GM13977 (cell line): Measurements from ENCODE around the gene CCDC12.

Experiments used
- DNase-seq: peaks from one replicate; pipeline ENCODE4 v3.0.0; 2012; ENCODE audit warnings: low spot score
- in situ Hi-C: fragments of 300-500 bp; cut with MboI; formaldehyde crosslinking; loops from one replicate; pipeline ENCODE4 v1.12.0; 2022; ENCODE audit warnings: low sequenced_read_pairs, low pct_unique_long_range_greater_than_20kb, mixed read lengths, inconsistent platforms; ENCODE audit not compliant: unreplicated experiment
- TF ChIP-seq, protein P1 (sequence below): IDR thresholded peaks from 2 replicates; pipeline ENCODE4 v1.5.1; 2012; ENCODE audit warnings: mild to moderate bottlenecking, control low read depth; ENCODE audit not compliant: insufficient read depth; ENCODE audit errors: extremely low read depth, missing control alignments

CCDC12 gene

DNA sequence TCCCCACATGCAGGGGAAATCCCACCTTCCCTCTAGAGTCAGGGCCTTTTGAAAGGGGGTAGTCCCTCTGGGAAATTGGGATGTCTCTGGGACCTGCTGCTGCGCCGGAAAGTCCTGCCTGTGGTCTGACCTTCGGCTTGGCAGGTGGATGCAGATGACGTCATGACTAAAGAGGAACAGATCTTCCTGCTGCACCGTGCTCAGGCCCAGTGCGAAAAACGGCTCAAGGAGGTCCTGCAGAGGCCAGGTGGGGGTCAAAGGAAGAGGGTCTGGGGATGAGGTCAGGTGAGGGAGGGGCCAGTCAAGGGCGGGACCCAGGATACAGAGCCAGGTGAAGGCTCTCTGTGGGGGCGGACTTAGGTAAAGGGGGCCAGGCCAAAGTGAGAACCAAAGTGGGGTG lies 82.8 kb downstream of the CCDC12 start:
- TF ChIP-seq, protein P1, sequence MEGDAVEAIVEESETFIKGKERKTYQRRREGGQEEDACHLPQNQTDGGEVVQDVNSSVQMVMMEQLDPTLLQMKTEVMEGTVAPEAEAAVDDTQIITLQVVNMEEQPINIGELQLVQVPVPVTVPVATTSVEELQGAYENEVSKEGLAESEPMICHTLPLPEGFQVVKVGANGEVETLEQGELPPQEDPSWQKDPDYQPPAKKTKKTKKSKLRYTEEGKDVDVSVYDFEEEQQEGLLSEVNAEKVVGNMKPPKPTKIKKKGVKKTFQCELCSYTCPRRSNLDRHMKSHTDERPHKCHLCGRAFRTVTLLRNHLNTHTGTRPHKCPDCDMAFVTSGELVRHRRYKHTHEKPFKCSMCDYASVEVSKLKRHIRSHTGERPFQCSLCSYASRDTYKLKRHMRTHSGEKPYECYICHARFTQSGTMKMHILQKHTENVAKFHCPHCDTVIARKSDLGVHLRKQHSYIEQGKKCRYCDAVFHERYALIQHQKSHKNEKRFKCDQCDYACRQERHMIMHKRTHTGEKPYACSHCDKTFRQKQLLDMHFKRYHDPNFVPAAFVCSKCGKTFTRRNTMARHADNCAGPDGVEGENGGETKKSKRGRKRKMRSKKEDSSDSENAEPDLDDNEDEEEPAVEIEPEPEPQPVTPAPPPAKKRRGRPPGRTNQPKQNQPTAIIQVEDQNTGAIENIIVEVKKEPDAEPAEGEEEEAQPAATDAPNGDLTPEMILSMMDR = no peak
- in situ Hi-C loops = loop anchor here (10.0 kb wide), 1 partner anchor 179 kb away; the partner anchor contains the start of gene PRSS50
- no peak for DNase-seq

DNA sequence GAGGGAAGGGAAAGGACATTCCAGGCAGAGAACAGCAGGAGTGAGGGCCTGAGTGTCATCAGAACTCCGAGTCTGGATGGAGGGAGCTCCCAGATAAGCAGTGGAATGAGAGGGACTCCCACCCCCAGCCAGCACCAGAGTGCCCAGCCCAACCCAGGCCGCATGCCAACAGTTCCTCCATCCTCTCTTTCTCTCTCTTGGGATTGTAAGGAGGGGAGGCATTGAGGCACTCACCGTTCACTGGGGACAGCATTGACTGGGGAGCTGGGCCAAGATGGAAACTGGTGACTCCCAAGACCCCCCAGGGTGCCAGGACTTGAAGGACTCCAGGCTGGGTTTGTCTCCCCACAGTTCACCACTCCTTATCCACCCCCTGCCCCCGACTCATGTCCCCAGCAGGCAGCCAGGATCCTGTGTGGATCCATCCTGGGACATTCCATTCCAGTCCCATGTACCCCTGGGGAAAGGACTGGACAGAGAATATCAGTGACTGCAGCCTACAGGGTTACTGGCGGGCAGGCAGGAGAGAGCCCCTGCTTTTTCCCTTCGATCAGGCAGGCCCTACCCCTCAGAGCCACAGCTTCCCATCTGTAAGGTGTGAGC lies 83.3 kb downstream of the CCDC12 start:
- in situ Hi-C loops = loop anchor here (10.0 kb wide), 1 partner anchor 178 kb away; the partner anchor contains the start of gene PRSS50
- DNase-seq = no peak
- TF ChIP-seq, protein P1 = no peak

DNA sequence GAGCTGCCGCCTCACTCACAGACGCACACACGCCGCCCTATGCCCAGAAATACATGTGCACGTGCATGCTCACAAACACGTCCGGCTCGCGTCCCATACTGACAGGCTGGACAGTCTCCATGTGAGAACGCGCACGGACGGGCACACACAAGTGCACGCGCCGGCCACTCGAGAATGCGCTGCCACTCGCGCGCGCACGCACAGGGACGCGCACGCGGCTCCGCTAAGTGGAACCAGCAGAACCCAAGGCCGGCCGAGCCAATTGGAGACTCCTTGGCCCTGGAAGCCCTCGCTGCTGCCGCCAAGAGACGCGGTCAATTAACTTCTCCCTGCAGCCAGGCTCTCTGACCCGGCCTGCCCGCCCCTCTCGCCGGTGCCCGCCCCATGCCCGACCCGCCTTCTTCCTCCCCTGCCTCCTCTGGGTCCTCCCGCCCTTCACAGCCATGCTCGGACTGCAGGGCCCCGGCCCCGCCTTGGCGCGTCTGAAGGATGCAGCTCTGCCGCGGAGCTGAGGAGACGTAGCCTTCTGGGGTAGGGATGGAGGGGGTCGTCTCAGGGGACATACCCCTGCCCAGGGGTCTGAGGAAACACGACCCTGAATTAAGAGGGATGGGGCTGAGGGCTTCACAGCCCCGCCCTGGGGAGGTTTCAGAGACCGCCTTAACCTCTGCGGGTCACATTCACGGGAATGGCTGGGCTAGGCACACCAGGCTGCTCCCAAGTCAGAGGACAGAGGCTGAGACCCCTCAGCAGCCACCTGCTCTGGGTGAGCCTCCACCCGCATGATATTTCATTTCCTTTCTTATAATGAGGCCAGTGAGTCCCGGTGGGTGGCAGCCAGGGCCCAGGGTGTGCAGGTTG lies 84.0 kb downstream of the CCDC12 start:
- in situ Hi-C loops = loop anchor here (10.0 kb wide), 1 partner anchor 178 kb away; the partner anchor contains the start of gene PRSS50
- DNase-seq = peak; percentile 57
- TF ChIP-seq, protein P1 = no peak

DNA sequence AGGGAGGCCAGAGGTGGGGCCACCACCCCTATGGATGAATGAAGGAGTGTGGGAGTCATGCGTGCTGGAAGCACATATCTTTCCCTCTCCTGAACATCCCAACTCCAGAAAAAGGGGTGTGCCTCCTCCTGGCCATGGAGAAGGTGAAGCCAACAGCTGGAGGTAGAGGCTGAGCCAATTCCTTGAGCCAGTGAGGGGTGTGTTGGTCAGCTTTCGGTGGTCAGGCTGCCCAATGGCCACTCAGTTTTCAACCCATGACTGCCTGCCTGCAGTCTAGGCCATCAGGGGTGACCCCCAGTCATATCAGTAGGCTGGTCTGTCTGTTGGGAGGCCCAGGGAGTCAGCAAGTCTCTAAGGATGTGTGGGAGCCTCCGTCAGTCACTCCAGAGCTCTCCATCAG lies 85.4 kb downstream of the CCDC12 start:
- in situ Hi-C loops = loop anchor here (10.0 kb wide), 1 partner anchor 176 kb away; the partner anchor contains the start of gene PRSS50
- no peak for DNase-seq
- TF ChIP-seq, protein P1 = no peak

DNA sequence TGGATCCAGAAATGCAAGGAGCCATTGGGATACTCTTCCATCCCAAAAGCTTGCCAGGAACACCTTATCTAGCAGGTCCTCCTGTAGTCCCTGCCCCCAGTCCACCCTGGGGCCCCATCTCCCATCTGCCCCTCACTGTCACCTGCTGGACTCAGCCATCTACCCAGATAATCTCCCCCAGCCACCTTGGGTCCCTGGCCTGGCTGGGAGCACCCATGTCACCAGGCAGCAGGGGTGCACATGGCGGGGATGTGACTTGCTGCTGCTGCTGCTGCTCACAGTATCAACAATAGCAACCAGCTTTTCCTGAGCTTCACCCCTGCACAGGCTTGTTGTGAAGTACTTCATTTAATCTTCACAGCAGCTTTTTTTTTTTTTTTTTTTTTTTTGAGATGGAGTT lies 86.4 kb downstream of the CCDC12 start:
- TF ChIP-seq, protein P1 = no peak
- in situ Hi-C loops = loop anchor here (10.0 kb wide), 1 partner anchor 175 kb away; the partner anchor contains the start of gene PRSS50
- DNase-seq = no peak

DNA sequence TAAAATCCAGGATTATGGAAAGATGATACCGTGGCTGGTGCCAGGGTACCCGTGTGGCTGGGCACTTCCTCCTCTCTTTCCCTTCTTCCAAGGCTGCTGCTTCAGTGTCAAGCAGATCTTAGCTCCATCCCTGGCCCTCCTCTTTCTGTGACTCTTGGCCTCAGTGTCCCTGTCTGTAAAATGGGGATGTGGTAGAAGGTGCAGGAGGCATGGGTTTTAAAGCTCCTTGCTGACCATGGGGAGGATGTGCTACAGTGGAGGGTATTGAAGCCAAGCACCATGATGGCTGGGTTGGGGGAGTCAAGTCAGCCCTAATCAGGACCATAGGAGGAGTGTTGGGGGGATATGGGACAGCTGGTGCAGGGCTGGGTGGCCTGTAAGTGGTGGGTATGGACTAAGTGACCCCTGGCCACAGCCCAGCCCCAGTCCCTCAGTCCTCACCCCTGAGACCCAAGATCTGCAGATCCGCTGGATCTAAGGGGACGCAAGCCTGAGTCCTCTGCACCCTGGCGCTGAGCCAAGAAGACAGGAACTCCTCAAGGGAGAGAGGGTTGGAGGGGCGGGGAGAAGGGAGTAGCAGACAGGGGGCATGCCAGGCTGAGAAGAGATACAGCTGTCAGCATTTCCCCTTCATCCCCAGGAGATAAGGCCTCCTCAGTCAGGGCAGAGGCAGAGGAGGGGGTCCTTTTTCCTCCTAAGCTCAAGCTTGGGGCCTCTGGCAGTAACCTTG lies 87.0 kb downstream of the CCDC12 start:
- TF ChIP-seq, protein P1 = no peak
- in situ Hi-C loops = loop anchor here (10.0 kb wide), 1 partner anchor 175 kb away; the partner anchor contains the start of gene PRSS50
- DNase-seq = no peak
